ENCODE results near the gene ISY1.
A peak's percentile ranks its signal among the peaks of the same experiment; 100 is the strongest.

ISY1 gene

DNA sequence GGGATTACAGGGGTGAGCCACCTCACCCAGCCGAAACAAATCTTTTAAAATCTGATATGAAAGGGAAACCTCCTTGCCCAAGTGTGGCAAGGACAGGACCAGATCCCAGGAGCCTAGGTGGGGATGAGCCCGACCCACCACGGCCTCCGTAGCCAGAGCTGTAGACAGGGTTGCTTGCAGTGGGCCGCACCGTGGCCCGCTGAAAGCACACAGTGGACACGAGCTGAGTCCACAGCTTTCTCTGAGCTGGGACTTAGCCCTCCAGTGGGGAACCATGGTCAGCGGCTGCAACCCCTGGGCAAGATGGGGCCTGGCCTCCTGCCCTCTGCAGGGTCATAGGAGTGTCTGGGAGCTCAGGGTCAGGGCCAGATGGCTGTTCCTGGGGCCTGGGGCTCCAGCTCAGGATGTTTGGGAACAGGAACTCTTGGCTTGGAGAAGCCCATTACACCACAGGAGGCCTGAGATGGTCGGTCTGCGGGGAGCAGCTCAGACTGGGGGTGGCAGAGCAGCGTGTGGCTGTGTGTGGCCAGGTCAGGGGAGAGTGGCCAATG is 75.6 kb downstream of the ISY1 start:
- H3K27ac ChIP-seq (replicated peaks): no peak overlapping the region
- no peaks in the 10 kb centered on the region for H3K27me3 ChIP-seq (ENCODE audit: insufficient read depth, poor library complexity, severe bottlenecking)
- DNase-seq (ENCODE audit: low read depth in 1 of 2, low spot score in 1 of 2): no peak
- TF ChIP-seq POLR2AphosphoS5 (IDR thresholded peaks at IDR 0.05; ENCODE audit: low read depth): no peak
- TF ChIP-seq SPI1 (IDR thresholded peaks at IDR 0.05; ENCODE audit: borderline replicate concordance, low read depth): no peak
- no peak for TF ChIP-seq GABPA (IDR thresholded peaks at IDR 0.05; ENCODE audit: low read depth)
- TF ChIP-seq, protein P1, sequence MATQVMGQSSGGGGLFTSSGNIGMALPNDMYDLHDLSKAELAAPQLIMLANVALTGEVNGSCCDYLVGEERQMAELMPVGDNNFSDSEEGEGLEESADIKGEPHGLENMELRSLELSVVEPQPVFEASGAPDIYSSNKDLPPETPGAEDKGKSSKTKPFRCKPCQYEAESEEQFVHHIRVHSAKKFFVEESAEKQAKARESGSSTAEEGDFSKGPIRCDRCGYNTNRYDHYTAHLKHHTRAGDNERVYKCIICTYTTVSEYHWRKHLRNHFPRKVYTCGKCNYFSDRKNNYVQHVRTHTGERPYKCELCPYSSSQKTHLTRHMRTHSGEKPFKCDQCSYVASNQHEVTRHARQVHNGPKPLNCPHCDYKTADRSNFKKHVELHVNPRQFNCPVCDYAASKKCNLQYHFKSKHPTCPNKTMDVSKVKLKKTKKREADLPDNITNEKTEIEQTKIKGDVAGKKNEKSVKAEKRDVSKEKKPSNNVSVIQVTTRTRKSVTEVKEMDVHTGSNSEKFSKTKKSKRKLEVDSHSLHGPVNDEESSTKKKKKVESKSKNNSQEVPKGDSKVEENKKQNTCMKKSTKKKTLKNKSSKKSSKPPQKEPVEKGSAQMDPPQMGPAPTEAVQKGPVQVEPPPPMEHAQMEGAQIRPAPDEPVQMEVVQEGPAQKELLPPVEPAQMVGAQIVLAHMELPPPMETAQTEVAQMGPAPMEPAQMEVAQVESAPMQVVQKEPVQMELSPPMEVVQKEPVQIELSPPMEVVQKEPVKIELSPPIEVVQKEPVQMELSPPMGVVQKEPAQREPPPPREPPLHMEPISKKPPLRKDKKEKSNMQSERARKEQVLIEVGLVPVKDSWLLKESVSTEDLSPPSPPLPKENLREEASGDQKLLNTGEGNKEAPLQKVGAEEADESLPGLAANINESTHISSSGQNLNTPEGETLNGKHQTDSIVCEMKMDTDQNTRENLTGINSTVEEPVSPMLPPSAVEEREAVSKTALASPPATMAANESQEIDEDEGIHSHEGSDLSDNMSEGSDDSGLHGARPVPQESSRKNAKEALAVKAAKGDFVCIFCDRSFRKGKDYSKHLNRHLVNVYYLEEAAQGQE (IDR thresholded peaks at IDR 0.05; ENCODE audit: insufficient replicate concordance, low read depth): no peak
- H3K4me3 ChIP-seq (replicated peaks; ENCODE audit: insufficient read depth, low read length): no peak overlapping the region

DNA sequence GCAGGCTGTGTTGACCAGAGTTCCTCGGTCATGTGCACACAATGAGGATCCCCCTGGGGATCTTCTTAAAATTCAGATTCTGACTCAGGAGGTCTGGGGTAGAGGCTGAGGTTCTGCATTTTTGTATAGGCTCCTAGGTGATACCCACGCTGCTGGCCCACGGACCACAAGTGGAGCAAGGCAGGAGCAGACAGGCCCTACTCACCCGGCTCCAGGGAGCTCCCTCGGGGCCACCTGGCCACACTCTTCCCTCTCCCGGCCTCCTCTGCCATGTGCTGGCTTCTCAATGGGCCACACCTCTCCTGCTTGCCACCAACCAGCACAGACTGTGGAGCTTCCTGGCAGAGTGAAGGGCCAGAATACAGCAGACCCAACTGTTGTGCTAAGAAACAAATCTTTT is 76.4 kb downstream of the ISY1 start:
- DNase-seq (ENCODE audit: low read depth in 1 of 2, low spot score in 1 of 2): no peak
- no peak overlapping the region for H3K27ac ChIP-seq (replicated peaks)
- no peak overlapping the region for H3K4me3 ChIP-seq (replicated peaks; ENCODE audit: insufficient read depth, low read length)
- H3K27me3 ChIP-seq (ENCODE audit: insufficient read depth, poor library complexity, severe bottlenecking): no peaks in the 10 kb centered on the region
- TF ChIP-seq, protein P2, sequence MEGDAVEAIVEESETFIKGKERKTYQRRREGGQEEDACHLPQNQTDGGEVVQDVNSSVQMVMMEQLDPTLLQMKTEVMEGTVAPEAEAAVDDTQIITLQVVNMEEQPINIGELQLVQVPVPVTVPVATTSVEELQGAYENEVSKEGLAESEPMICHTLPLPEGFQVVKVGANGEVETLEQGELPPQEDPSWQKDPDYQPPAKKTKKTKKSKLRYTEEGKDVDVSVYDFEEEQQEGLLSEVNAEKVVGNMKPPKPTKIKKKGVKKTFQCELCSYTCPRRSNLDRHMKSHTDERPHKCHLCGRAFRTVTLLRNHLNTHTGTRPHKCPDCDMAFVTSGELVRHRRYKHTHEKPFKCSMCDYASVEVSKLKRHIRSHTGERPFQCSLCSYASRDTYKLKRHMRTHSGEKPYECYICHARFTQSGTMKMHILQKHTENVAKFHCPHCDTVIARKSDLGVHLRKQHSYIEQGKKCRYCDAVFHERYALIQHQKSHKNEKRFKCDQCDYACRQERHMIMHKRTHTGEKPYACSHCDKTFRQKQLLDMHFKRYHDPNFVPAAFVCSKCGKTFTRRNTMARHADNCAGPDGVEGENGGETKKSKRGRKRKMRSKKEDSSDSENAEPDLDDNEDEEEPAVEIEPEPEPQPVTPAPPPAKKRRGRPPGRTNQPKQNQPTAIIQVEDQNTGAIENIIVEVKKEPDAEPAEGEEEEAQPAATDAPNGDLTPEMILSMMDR (IDR thresholded peaks at IDR 0.05; ENCODE audit: insufficient read depth, low read length): no peak
- TF ChIP-seq GABPA (IDR thresholded peaks at IDR 0.05; ENCODE audit: low read depth): no peak
- TF ChIP-seq, protein P1 (IDR thresholded peaks at IDR 0.05; ENCODE audit: insufficient replicate concordance, low read depth): no peak
- no peak for TF ChIP-seq SPI1 (IDR thresholded peaks at IDR 0.05; ENCODE audit: borderline replicate concordance, low read depth)
- no peak for TF ChIP-seq POLR2AphosphoS5 (IDR thresholded peaks at IDR 0.05; ENCODE audit: low read depth)

DNA sequence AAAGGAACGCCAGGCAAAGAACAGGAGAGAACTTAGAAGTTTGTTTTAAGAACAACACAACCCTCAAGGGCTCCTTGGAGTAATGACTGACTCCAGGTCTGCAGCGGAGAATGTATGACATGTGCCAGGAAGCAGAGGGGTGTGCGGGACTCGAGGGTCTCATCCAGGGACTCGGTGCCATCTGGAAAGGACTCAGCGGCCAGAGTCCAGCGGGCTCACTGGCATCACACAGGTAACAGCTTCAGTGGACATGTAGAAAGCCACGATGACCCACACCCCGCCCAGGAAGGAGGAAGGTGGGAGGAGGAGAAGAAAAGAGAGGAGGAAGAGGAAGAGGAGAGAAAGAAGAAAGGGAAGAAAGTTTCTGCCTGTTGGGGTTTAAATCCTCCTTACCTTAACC is 78.8 kb downstream of the ISY1 start:
- no peak overlapping the region for H3K27ac ChIP-seq (replicated peaks)
- DNase-seq (ENCODE audit: low read depth in 1 of 2, low spot score in 1 of 2): peak in 1 of 2 experiments; percentile 10
- TF ChIP-seq SPI1 (IDR thresholded peaks at IDR 0.05; ENCODE audit: borderline replicate concordance, low read depth): no peak
- TF ChIP-seq, protein P1 (IDR thresholded peaks at IDR 0.05; ENCODE audit: insufficient replicate concordance, low read depth): no peak
- no peak for TF ChIP-seq POLR2AphosphoS5 (IDR thresholded peaks at IDR 0.05; ENCODE audit: low read depth)
- TF ChIP-seq, protein P2 (IDR thresholded peaks at IDR 0.05; ENCODE audit: insufficient read depth, low read length): no peak
- no peak for TF ChIP-seq GABPA (IDR thresholded peaks at IDR 0.05; ENCODE audit: low read depth)
- H3K4me3 ChIP-seq (replicated peaks; ENCODE audit: insufficient read depth, low read length): no peak overlapping the region
- H3K27me3 ChIP-seq (ENCODE audit: insufficient read depth, poor library complexity, severe bottlenecking): no peaks in the 10 kb centered on the region

Data from HL-60 (cell line).